ENCODE measurements around the gene SND1.

Gene SND1

DNA sequence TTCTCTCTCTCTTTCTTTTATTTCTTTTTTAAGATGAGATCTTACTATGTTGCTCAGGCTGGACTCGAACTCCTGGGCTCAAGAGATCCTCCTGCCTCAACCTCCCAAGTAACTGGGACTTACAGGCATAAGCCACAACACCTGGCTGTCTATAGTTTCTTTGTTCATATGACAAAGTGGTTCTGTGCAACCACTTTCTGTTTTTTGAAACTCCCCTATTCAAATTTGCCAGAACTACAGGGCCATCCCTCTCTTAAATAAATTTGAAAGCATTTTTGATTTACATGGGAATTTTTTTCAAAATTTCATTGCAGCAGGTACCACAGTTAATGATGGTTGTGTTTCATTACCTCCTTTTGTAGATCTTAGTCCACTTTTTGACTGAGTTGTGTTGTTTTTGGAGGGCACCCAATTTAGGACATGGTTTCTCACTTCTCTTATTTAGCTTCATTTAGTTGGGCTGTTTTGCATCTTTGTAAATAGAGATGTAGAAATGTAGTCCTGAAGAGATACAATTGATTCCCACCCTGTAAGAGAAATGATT is 260.0 kb downstream of the SND1 start:
- no peak for FAIRE-seq

GRCh38 chr7:127912901-127913300 is 260.9 kb downstream of the SND1 start:
- FAIRE-seq = no peak

- FAIRE-seq = no peak
Observed at GRCh38 chr7:127913686-127914085, 261.7 kb downstream of the SND1 start.

DNA sequence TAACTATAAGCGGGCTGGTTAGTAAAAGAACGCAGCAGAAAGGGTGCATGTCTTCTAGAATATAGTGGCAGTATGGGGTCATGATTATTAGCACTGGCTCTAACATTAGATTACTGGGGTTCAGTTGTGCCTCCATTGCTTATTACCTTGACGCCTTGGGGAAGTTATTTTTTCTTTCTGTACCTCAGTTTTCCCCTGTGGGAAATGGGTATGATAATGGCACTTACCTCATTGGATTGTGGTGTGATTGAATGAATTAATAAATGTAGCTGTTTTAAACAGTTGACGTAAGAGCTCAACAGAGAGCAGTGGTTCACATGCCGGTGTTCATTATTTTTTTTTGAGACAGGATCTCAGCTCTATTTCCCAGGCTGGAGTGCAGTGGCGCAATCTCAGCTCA is 262.7 kb downstream of the SND1 start:
- FAIRE-seq = no peak

- no peak for FAIRE-seq
Observed at GRCh38 chr7:127916735-127917134, 264.7 kb downstream of the SND1 start.

- no peak for FAIRE-seq
Observed at GRCh38 chr7:127918130-127918529, 266.1 kb downstream of the SND1 start.

- peak; percentile 47 for FAIRE-seq
Observed at GRCh38 chr7:127920787-127921438, 268.9 kb downstream of the SND1 start.

DNA sequence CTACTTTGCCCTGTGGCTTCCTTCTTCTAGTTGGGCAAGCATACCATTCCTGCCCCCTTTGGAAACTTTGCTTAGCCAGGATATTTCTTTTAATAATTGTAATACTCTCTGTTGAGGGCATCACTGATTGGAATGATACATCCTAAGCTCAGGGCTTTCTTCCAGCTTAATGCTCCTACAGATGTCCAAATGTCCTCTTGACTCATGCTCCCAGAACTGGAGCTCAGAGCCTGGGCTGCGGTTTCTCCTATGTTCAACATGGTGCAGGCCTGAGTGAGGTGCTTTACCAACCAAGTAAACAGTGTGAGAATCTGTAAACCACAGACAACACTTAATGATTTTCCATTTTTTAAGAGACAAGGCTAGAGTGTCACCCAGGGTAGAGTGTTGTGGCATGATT is 270.7 kb downstream of the SND1 start:
- FAIRE-seq = no peak

- no peak for FAIRE-seq
Observed at GRCh38 chr7:127924874-127925273, 272.9 kb downstream of the SND1 start.

GRCh38 chr7:127927348-127927696 is 275.3 kb downstream of the SND1 start:
- no peak for FAIRE-seq

DNA sequence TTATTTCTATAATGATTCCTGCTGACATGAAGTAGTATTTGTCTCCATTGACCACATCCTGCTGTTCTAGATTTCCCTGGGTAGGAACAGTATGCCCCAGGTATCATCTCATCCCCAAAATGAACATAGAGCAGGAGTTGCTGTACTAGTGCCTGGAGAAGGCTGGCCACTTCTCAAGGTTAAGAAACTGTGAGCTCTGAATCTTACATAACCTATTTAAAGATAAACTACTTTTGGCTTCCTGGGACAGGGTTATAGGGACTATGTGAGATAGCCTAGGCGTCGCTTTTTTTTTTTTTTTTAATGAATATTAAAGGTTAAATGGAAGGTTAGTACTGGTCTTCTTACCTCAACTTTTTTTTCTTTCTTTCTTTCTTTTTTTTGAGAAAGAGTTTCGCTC is 276.2 kb downstream of the SND1 start:
- no peak for FAIRE-seq

DNA sequence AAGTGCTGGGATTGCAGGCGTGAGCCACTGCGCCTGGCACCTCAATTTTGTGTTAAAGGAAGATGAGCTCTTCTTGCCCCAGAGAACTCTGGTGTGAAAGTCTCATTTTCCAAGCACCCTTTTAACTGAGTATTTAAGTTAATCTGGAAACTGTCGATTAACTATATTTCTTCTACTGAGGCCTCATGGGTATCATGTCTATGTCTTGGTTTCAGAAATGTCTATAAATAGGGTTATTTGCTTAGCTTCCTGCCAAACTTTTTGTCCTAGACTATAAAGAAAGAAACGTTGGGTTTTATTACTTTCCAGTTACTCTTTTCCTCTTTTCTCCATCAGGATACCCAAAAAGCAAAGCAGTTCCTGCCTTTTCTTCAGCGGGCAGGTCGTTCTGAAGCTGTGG is 276.9 kb downstream of the SND1 start:
- no peak for FAIRE-seq

- no peak for FAIRE-seq
Observed at GRCh38 chr7:127930341-127931328, 278.6 kb downstream of the SND1 start.

GRCh38 chr7:127932076-127932475 is 280.1 kb downstream of the SND1 start:
- no peak for FAIRE-seq

GRCh38 chr7:127932496-127932895 is 280.5 kb downstream of the SND1 start:
- FAIRE-seq = no peak

DNA sequence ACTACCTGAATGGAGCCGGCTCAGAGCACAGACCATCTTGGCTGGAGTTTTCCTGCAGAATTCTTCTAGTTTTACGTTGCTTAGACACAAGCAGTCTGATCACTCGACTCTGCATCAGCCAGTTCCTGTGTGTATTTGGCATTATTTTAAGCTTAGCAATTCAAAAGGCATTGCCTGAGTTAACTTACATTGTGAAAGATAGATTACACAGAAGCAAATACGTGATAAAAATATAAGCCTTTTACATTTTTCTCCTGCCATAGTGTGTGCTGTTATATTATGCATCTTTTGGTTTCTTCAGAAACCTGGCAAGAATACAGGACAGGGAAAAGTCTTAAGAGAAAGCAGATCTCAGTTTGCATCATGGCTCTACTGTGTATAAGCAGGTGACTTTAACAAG is 281.2 kb downstream of the SND1 start:
- FAIRE-seq = no peak

GRCh38 chr7:127934711-127935110 is 282.7 kb downstream of the SND1 start:
- FAIRE-seq = no peak

- FAIRE-seq = no peak
Observed at GRCh38 chr7:127935847-127936376, 283.9 kb downstream of the SND1 start.

- FAIRE-seq = no peak
Observed at GRCh38 chr7:127937066-127937680, 285.2 kb downstream of the SND1 start.

DNA sequence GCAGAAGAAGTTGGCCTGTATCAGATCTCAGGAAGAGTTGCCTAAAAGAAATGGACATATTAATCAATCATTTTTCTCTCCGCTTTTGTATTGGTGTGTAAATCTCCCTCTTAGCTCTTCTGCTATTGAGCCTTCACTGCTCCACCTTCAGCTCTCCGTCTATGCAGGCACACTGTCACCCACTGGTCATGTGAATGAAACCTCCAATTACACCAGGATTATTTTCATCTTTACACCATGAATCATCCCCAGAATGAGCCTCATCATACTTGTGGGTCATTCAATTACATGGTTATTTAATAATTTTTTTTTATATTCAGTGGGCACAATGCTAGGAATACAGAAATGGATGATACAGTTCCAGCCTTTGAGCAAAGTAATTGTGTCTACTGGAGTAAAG is 286.6 kb downstream of the SND1 start:
- FAIRE-seq = no peak

GRCh38 chr7:127940381-127941160 is 288.6 kb downstream of the SND1 start:
- FAIRE-seq = no peak

- no peak for FAIRE-seq
Observed at GRCh38 chr7:127941476-127942210, 289.6 kb downstream of the SND1 start.
